Superior temporal gyrus (tissue), 1 donor: ENCODE data around the gene CADPS.
A peak's percentile ranks its signal among the peaks of the same experiment; 100 is the strongest.

Experiments
- DNase-seq: peaks from one replicate; pipeline ENCODE4 v3.0.0-alpha.2; 2016; ENCODE audit errors: extremely low spot score

The CADPS gene

GRCh38 chr3:62636235-62636826, 238.9 kb downstream of the CADPS start:
- no peak for DNase-seq

GRCh38 chr3:62632510-62633294, 242.5 kb downstream of the CADPS start:
- no peak for DNase-seq

- no peak for DNase-seq
These were observed 243.7 kb downstream of the CADPS start for GRCh38 chr3:62631488-62631887.

GRCh38 chr3:62630664-62631063, 244.6 kb downstream of the CADPS start:
- DNase-seq: no peak

- no peak for DNase-seq
These were observed 249.9 kb downstream of the CADPS start for GRCh38 chr3:62625268-62625667.

GRCh38 chr3:62624185-62624584, 251.0 kb downstream of the CADPS start:
- DNase-seq: no peak

GRCh38 chr3:62622553-62623174, 252.6 kb downstream of the CADPS start:
- DNase-seq: peak; percentile 91

GRCh38 chr3:62621925-62622324, 253.3 kb downstream of the CADPS start:
- no peak for DNase-seq

- DNase-seq: no peak
These were observed 254.0 kb downstream of the CADPS start for GRCh38 chr3:62621176-62621575.

GRCh38 chr3:62615258-62615849, 259.9 kb downstream of the CADPS start:
- no peak for DNase-seq

GRCh38 chr3:62614527-62614926, 260.7 kb downstream of the CADPS start:
- no peak for DNase-seq

- DNase-seq: no peak
These were observed 263.5 kb downstream of the CADPS start for GRCh38 chr3:62611541-62612240.

GRCh38 chr3:62607287-62608029, 267.8 kb downstream of the CADPS start:
- no peak for DNase-seq

GRCh38 chr3:62605413-62606068, 269.7 kb downstream of the CADPS start:
- DNase-seq: no peak

GRCh38 chr3:62604751-62605351, 270.4 kb downstream of the CADPS start:
- DNase-seq: no peak

- no peak for DNase-seq
These were observed 270.9 kb downstream of the CADPS start for GRCh38 chr3:62604298-62604697.

GRCh38 chr3:62602987-62603386, 272.2 kb downstream of the CADPS start:
- no peak for DNase-seq

- no peak for DNase-seq
These were observed 273.0 kb downstream of the CADPS start for GRCh38 chr3:62602129-62602770.

- no peak for DNase-seq
These were observed 273.8 kb downstream of the CADPS start for GRCh38 chr3:62601238-62602070.
